Natural killer cell (primary cell): Measurements from ENCODE around the gene PTPN21. TPM values are rescaled to one million over a fixed set of nuclear protein-coding genes. Genes with fewer than 3 reads are reported as not detected.

ENCODE experiments used
- ATAC-seq, 3 donors: fragments of 150-1000 bp in 2 of 3; fragments of 200-7000 bp in 1 of 3; cut with Tn5 transposase; 1 replicate in 1 of 3; 2 replicates in 2 of 3; pipeline ENCODE4 v1.10.0; 2021; ENCODE audit warnings: mild to moderate bottlenecking in 2 of 3, moderate library complexity in 2 of 3
- DNase-seq, 2 donors: peaks; one replicate each; pipeline versions ENCODE4 v3.0.0 to v3.0.0-alpha.2; 2013 to 2021; ENCODE audit warnings: mixed read lengths in 1 of 2
- H3K27ac ChIP-seq: one replicate; pipeline ENCODE4 v1.5.1; 2013; ENCODE audit warnings: mild to moderate bottlenecking, low read length
- H3K27me3 ChIP-seq: one replicate; pipeline ENCODE4 v1.6.1; 2013; ENCODE audit warnings: low read length; ENCODE audit not compliant: control insufficient read depth, insufficient read depth
- H3K36me3 ChIP-seq: one replicate; pipeline ENCODE4 v1.6.1; 2013; ENCODE audit warnings: low read length; ENCODE audit not compliant: control insufficient read depth, insufficient read depth
- H3K4me1 ChIP-seq: one replicate; pipeline ENCODE4 v1.6.1; 2013; ENCODE audit warnings: low read length; ENCODE audit not compliant: control insufficient read depth, insufficient read depth
- H3K4me3 ChIP-seq: one replicate; pipeline ENCODE4 v1.5.1; 2013; ENCODE audit warnings: low read length
- H3K9me3 ChIP-seq: one replicate; pipeline ENCODE4 v1.6.1; 2013; ENCODE audit warnings: low read length; ENCODE audit not compliant: control insufficient read depth, insufficient read depth
- H3K27ac Mint-ChIP-seq, 2 donors: one replicate each; pipeline ENCODE4 v1.8.0; 2022; ENCODE audit warnings: mild to moderate bottlenecking in 2 of 2, mixed read lengths in 2 of 2, moderate library complexity in 1 of 2
- H3K27me3 Mint-ChIP-seq, 2 donors: one replicate each; pipeline ENCODE4 v1.8.0; 2022; ENCODE audit warnings: low read depth in 2 of 2, mixed read lengths in 2 of 2
- H3K36me3 Mint-ChIP-seq: one replicate; pipeline ENCODE4 v1.8.0; 2022; ENCODE audit warnings: mixed read lengths
- H3K4me1 Mint-ChIP-seq, 2 donors: one replicate each; pipeline ENCODE4 v1.8.0; 2022; ENCODE audit warnings: mixed read lengths in 2 of 2
- H3K4me3 Mint-ChIP-seq: one replicate; pipeline ENCODE4 v1.8.0; 2022; ENCODE audit warnings: mild to moderate bottlenecking, moderate library complexity, mixed read lengths
- H3K9me3 Mint-ChIP-seq, 2 donors: one replicate each; pipeline ENCODE4 v1.8.0; 2022; ENCODE audit warnings: mixed read lengths in 2 of 2
- CTCF ChIP-seq: fragments of 200-600 bp; IDR thresholded peaks from one replicate; pipeline ENCODE4 v1.8.0; 2022; ENCODE audit warnings: antibody characterized with exemption
- WGBS: methylation state at CpG from one replicate; pipeline ENCODE4 v1.1.7; 2013; ENCODE audit warnings: missing lambda C conversion rate; ENCODE audit not compliant: insufficient coverage; 5-methylcytosine and 5-hydroxymethylcytosine counted together
- intact Hi-C: fragments of 100-400 bp; cut with micrococcal nuclease; formaldehyde crosslinking; loops from one replicate; pipeline ENCODE4 v1.14.2; 2022
- total RNA-seq, 4 donors: library from RNA; stranded (reverse); fragments of 120-200 nt in 1 of 4; gene quantifications; one replicate each; pipeline versions ENCODE4 v1.2.3 to v1.2.4, GENCODE V29; 2013 to 2022

PTPN21 gene
- total RNA-seq, 3 donors from 2014 or later (not counting 1 experiment from before 2014, with no cell fraction given): 0.15 TPM; not detected in 2

GRCh38 chr14:88542857-88543795, 11.7 kb downstream of the PTPN21 start:
- ATAC-seq: no peak
- Mint-ChIP-seq H3K36me3 (no peaks in the 10 kb centered on the region), H3K9me3 (no peaks in the 10 kb centered on the region), H3K27me3 (peaks cover 13 to 39% of the 10 kb centered on the region in 2 donors), H3K4me3 (no peak overlapping the region), H3K27ac (no peak overlapping the region), H3K4me1 (no peaks in the 10 kb centered on the region)
- Histone ChIP-seq H3K4me1 (no peaks in the 10 kb centered on the region), H3K36me3 (no peaks in the 10 kb centered on the region), H3K27ac (no peak overlapping the region), H3K9me3 (no peaks in the 10 kb centered on the region), H3K4me3 (no peak overlapping the region), H3K27me3 (no peaks in the 10 kb centered on the region)
- no peak for TF ChIP-seq CTCF
- intact Hi-C loops: no loop called here
- 95% methylated on average over 2 of the region's 6 CpGs for WGBS
- no peak for DNase-seq

GRCh38 chr14:88541324-88541723, 13.5 kb downstream of the PTPN21 start:
- intact Hi-C loops: no loop called here
- Mint-ChIP-seq H3K27me3 (peaks cover 8 to 46% of the 10 kb centered on the region in 2 donors), H3K4me1 (no peaks in the 10 kb centered on the region), H3K9me3 (no peaks in the 10 kb centered on the region), H3K4me3 (no peak overlapping the region), H3K27ac (no peak overlapping the region), H3K36me3 (no peaks in the 10 kb centered on the region)
- ATAC-seq (no peak), DNase-seq (no peak)
- Histone ChIP-seq H3K4me1 (no peaks in the 10 kb centered on the region), H3K27me3 (no peaks in the 10 kb centered on the region), H3K27ac (no peak overlapping the region), H3K4me3 (no peak overlapping the region), H3K9me3 (no peaks in the 10 kb centered on the region), H3K36me3 (no peaks in the 10 kb centered on the region)
- no peak for TF ChIP-seq CTCF
- 100% methylated on average over 1 of the region's 1 CpG for WGBS

- H3K27ac Mint-ChIP-seq: no peak overlapping the region
- H3K9me3 ChIP-seq: no peaks in the 10 kb centered on the region
- H3K4me1 Mint-ChIP-seq: no peaks in the 10 kb centered on the region
- H3K27ac ChIP-seq: no peak overlapping the region
- no peaks in the 10 kb centered on the region for H3K36me3 Mint-ChIP-seq
- H3K27me3 Mint-ChIP-seq: peaks cover 5 to 24% of the 10 kb centered on the region in 2 donors
- DNase-seq (no peak), ATAC-seq (no peak)
- H3K4me3 ChIP-seq: no peak overlapping the region
- no peaks in the 10 kb centered on the region for H3K27me3 ChIP-seq
- H3K4me3 Mint-ChIP-seq: no peak overlapping the region
- H3K9me3 Mint-ChIP-seq: no peaks in the 10 kb centered on the region
- no peak for TF ChIP-seq CTCF
- intact Hi-C loops: no loop called here
- no peaks in the 10 kb centered on the region for H3K4me1 ChIP-seq
- no peaks in the 10 kb centered on the region for H3K36me3 ChIP-seq
- WGBS: 72% methylated on average over 4 of the region's 4 CpGs
Observed at GRCh38 chr14:88535813-88536212, 19.0 kb downstream of the PTPN21 start.
